Measurements from ENCODE around the gene POLR3GL.

Gene POLR3GL

GRCh38 chr1:146010126-146010738, 45.7 kb downstream of the POLR3GL start:
- TF ChIP-seq CTCF (IDR thresholded peaks at IDR 0.05; ENCODE audit: low read depth, low read length), result no peak
- no peak overlapping the region for H3K4me3 ChIP-seq (replicated peaks in 1 of 2; ENCODE audit: low read depth in 2 of 2, low read length in 2 of 2)
- no peak for DNase-seq (ENCODE audit: low read depth in 2 of 2)

- DNase-seq (ENCODE audit: low read depth in 2 of 2), result peak; percentile 81 to 93
- TF ChIP-seq CTCF (IDR thresholded peaks at IDR 0.05; ENCODE audit: low read depth, low read length), result peak; percentile 63
- H3K4me3 ChIP-seq (replicated peaks in 1 of 2; ENCODE audit: low read depth in 2 of 2, low read length in 2 of 2), result no peak overlapping the region
These were observed 48.4 kb downstream of the POLR3GL start for GRCh38 chr1:146012703-146013558.

- DNase-seq (ENCODE audit: low read depth in 2 of 2), result no peak
- no peak for TF ChIP-seq CTCF (IDR thresholded peaks at IDR 0.05; ENCODE audit: low read depth, low read length)
- H3K4me3 ChIP-seq (replicated peaks in 1 of 2; ENCODE audit: low read depth in 2 of 2, low read length in 2 of 2), result no peak overlapping the region
These were observed 49.1 kb downstream of the POLR3GL start for GRCh38 chr1:146013559-146013922.

GRCh38 chr1:146016891-146017290, 52.4 kb downstream of the POLR3GL start:
- TF ChIP-seq CTCF (IDR thresholded peaks at IDR 0.05; ENCODE audit: low read depth, low read length), result no peak
- H3K4me3 ChIP-seq (replicated peaks in 1 of 2; ENCODE audit: low read depth in 2 of 2, low read length in 2 of 2), result no peak overlapping the region
- no peak for DNase-seq (ENCODE audit: low read depth in 2 of 2)

- TF ChIP-seq CTCF (IDR thresholded peaks at IDR 0.05; ENCODE audit: low read depth, low read length), result no peak
- DNase-seq (ENCODE audit: low read depth in 2 of 2), result no peak
- H3K4me3 ChIP-seq (replicated peaks in 1 of 2; ENCODE audit: low read depth in 2 of 2, low read length in 2 of 2), result no peak overlapping the region
These were observed 55.0 kb downstream of the POLR3GL start for GRCh38 chr1:146019231-146020057.

GRCh38 chr1:146020058-146021049, 55.9 kb downstream of the POLR3GL start:
- no peak for DNase-seq (ENCODE audit: low read depth in 2 of 2)
- TF ChIP-seq CTCF (IDR thresholded peaks at IDR 0.05; ENCODE audit: low read depth, low read length), result no peak
- H3K4me3 ChIP-seq (replicated peaks in 1 of 2; ENCODE audit: low read depth in 2 of 2, low read length in 2 of 2), result no peak overlapping the region
